SK-N-SH (cell line): ENCODE measurements around the gene PSENEN. TPM values are rescaled to one million over a fixed set of nuclear protein-coding genes. Genes with fewer than 3 reads are reported as not detected.

ENCODE experiments used
- CTCF ChIA-PET: fragments of 300-600, 350-600 bp; formaldehyde crosslinking; extraction: SDS; loops from one replicate; lab custom pipeline; 2021; lab: Yijun Ruan, JAX
- POLR2A ChIA-PET: fragments of 350-600 bp; sonication (Branson Sonifier 250); formaldehyde crosslinking; extraction: SDS; loops from one replicate; lab custom pipeline; 2020; ENCODE audit warnings: antibody characterized with exemption, inconsistent platforms; lab: Yijun Ruan, JAX
- DNase-seq: peaks from one replicate; pipeline ENCODE4 v3.0.0; 2012
- H2AFZ ChIP-seq: fragments of 200-600 bp; sonication (generic); 2 replicates; pipeline ENCODE4 v1.8.1; 2016; ENCODE audit warnings: antibody characterized with exemption, mild to moderate bottlenecking, low read depth
- H3F3A ChIP-seq: fragments of 200-600 bp; sonication (generic); replicated peaks from 2 replicates; pipeline ENCODE3; 2016; ENCODE audit warnings: antibody characterized with exemption, mild to moderate bottlenecking; ENCODE audit not compliant: insufficient read depth
- H3K27ac ChIP-seq, 2 experiments: fragments of 200-500 bp in 1 of 2; fragments of 200-600 bp in 1 of 2; sonication (Bioruptor generic) in 1 of 2; sonication (generic), shearing (Covaris generic) in 1 of 2; 2 replicates each; pipeline versions ENCODE4 v1.5.1 to v1.6.1; 2014 to 2016; ENCODE audit warnings: low read depth in 2 of 2, inconsistent platforms in 1 of 2, low read length in 1 of 2, mild to moderate bottlenecking in 1 of 2, mixed read lengths in 1 of 2
- H3K27me3 ChIP-seq: fragments of 200-600 bp; sonication (generic), shearing (Covaris generic); 2 replicates; pipeline ENCODE4 v1.6.1; 2016; ENCODE audit warnings: mixed run types; ENCODE audit not compliant: insufficient read depth
- H3K36me3 ChIP-seq, 2 experiments: fragments of 200-500 bp in 1 of 2; fragments of 200-600 bp in 1 of 2; sonication (Bioruptor generic) in 1 of 2; sonication (generic) in 1 of 2; replicated peaks in 1 of 2; 2 replicates each; pipeline versions ENCODE3 to v1.5.1; 2014 to 2016; ENCODE audit warnings: low read length in 1 of 2, mild to moderate bottlenecking in 1 of 2; ENCODE audit not compliant: insufficient read depth in 2 of 2, control insufficient read depth in 1 of 2
- H3K4me1 ChIP-seq, 2 experiments: fragments of 200-500 bp in 1 of 2; fragments of 200-600 bp in 1 of 2; sonication (Bioruptor generic) in 1 of 2; sonication (generic), shearing (Covaris generic) in 1 of 2; 2 replicates each; pipeline versions ENCODE4 v1.5.1 to v1.6.1; 2014 to 2016; ENCODE audit warnings: low read depth in 1 of 2, low read length in 1 of 2, mixed run types in 1 of 2; ENCODE audit not compliant: insufficient read depth in 2 of 2, control insufficient read depth in 1 of 2
- H3K4me2 ChIP-seq: fragments of 200-600 bp; sonication (generic), shearing (Covaris generic); 2 replicates; pipeline ENCODE4 v1.6.1; 2017; ENCODE audit warnings: mixed run types
- H3K4me3 ChIP-seq, 2 experiments: fragments of 200-500 bp in 1 of 2; fragments of 200-600 bp in 1 of 2; sonication (Bioruptor generic) in 1 of 2; sonication (generic), shearing (Covaris generic) in 1 of 2; 2 replicates each; pipeline versions ENCODE4 v1.5.1 to v1.8.1; 2014 to 2016; ENCODE audit warnings: low read depth in 2 of 2, inconsistent platforms in 1 of 2, low read length in 1 of 2, mild to moderate bottlenecking in 1 of 2, mixed read lengths in 1 of 2, moderate library complexity in 1 of 2
- H3K79me2 ChIP-seq: fragments of 200-600 bp; sonication (generic); 2 replicates; pipeline ENCODE4 v1.8.1; 2017; ENCODE audit warnings: mild to moderate bottlenecking; ENCODE audit not compliant: insufficient read depth
- H3K9ac ChIP-seq: fragments of 200-600 bp; sonication (generic); 2 replicates; pipeline ENCODE4 v1.6.1; 2017; ENCODE audit warnings: mixed run types
- H3K9me2 ChIP-seq: fragments of 200-600 bp; sonication (generic); 2 replicates; pipeline ENCODE4 v1.6.1; 2017; ENCODE audit warnings: mixed run types
- H3K9me3 ChIP-seq: fragments of 200-600 bp; sonication (generic); 2 replicates; pipeline ENCODE4 v1.6.1; 2017; ENCODE audit warnings: mixed run types, mild to moderate bottlenecking, moderate library complexity
- H4K20me1 ChIP-seq: fragments of 200-600 bp; sonication (generic); 2 replicates; pipeline ENCODE4 v1.6.1; 2017; ENCODE audit warnings: mild to moderate bottlenecking, mixed run types; ENCODE audit not compliant: insufficient read depth
- EP300 ChIP-seq, 2 experiments: IDR thresholded peaks; 2 replicates each; pipeline versions ENCODE4 v1.4.0 to v1.6.1; 2012; ENCODE audit warnings: borderline replicate concordance in 1 of 2, low read depth in 1 of 2, low read length in 1 of 2
- FOXJ3 ChIP-seq: sonication (generic); formaldehyde crosslinking; IDR thresholded peaks from 2 replicates; pipeline ENCODE4 v1.5.1; 2020; ENCODE audit warnings: mild to moderate bottlenecking, missing genetic modification reagents
- GABPA ChIP-seq: IDR thresholded peaks from 2 replicates; pipeline ENCODE4 v1.4.0; 2012; ENCODE audit warnings: low read depth, mild to moderate bottlenecking
- IRF3 ChIP-seq: fragments of 150-350 bp; IDR thresholded peaks from 2 replicates; pipeline ENCODE4 v1.6.1; 2016; ENCODE audit warnings: mild to moderate bottlenecking, low read depth, low read length
- MEF2A ChIP-seq: IDR thresholded peaks from 2 replicates; pipeline ENCODE4 v1.4.0; 2012; ENCODE audit warnings: low read depth, borderline replicate concordance
- NFIC ChIP-seq: IDR thresholded peaks from 2 replicates; pipeline ENCODE4 v1.4.0; 2012; ENCODE audit warnings: borderline replicate concordance
- POLR2AphosphoS5 ChIP-seq: IDR thresholded peaks from 2 replicates; pipeline ENCODE4 v1.6.1; 2012; ENCODE audit warnings: low read depth, low read length
- RAD21 ChIP-seq: IDR thresholded peaks from 2 replicates; pipeline ENCODE4 v1.6.1; 2012; ENCODE audit warnings: mild to moderate bottlenecking, low read length
- REST ChIP-seq: IDR thresholded peaks from 2 replicates; pipeline ENCODE4 v1.6.1; 2012; ENCODE audit warnings: mild to moderate bottlenecking, low read depth, low read length, moderate library complexity
- RFX5 ChIP-seq: IDR thresholded peaks from 2 replicates; pipeline ENCODE4 v1.6.1; 2012; ENCODE audit warnings: mild to moderate bottlenecking, improper control_type of control experiment, low read length
- SMC3 ChIP-seq: IDR thresholded peaks from 2 replicates; pipeline ENCODE4 v1.6.1; 2012; ENCODE audit warnings: low read depth, low read length, improper control_type of control experiment
- USF1 ChIP-seq: IDR thresholded peaks from 2 replicates; pipeline ENCODE4 v1.4.0; 2012; ENCODE audit warnings: low read depth, borderline replicate concordance
- USF2 ChIP-seq: fragments of 150-350 bp; IDR thresholded peaks from 2 replicates; pipeline ENCODE4 v1.6.1; 2017; ENCODE audit warnings: antibody characterized with exemption, low read length, low read depth, borderline replicate concordance
- YY1 ChIP-seq: IDR thresholded peaks from 2 replicates; pipeline ENCODE4 v1.4.0; 2012; ENCODE audit warnings: low read depth, mild to moderate bottlenecking
- WGBS: methylation state at CpG from one replicate; pipeline ENCODE4 v1.1.6; 2017; ENCODE audit warnings: low lambda C conversion rate; 5-methylcytosine and 5-hydroxymethylcytosine counted together
- polyA plus RNA-seq, 3 experiments: library from polyadenylated mRNA; depleted of rRNA; stranded (reverse); fragments of >200 nt; gene quantifications; 2 replicates each; pipeline ENCODE4 v1.2.3, GENCODE V29; 2012

PSENEN gene
- polyA plus RNA-seq, 1 of the 3 experiments (the other 2 are of a cell fraction), result 99.2 TPM

GRCh38 chr19:35714601-35715354 lies 30.7 kb upstream of the PSENEN start:
- peaks cover 1 to 4% of the 10 kb centered on the region in 2 experiments for H3K36me3 ChIP-seq
- peaks cover 5 to 24% of the 10 kb centered on the region in 2 experiments; a peak in 3 of 4 replicates for H3K4me1 ChIP-seq
- CTCF ChIA-PET, result interaction anchor here (1.0 to 2.6 kb wide), 5 partner anchors 15 to 22 kb away, joined by 3 to 14 read pairs (median 7); no protein-coding TSS in a partner anchor
- no peaks in the 10 kb centered on the region for H3K9me3 ChIP-seq
- no peaks in the 10 kb centered on the region for H3K27me3 ChIP-seq
- no peak for DNase-seq
- no peak overlapping the region for H3K4me3 ChIP-seq
- peaks cover 17% of the 10 kb centered on the region for H3K79me2 ChIP-seq
- 90% methylated on average over 10 of the region's 14 CpGs for WGBS
- H3K27ac ChIP-seq, result no peak overlapping the region
- H3K4me2 ChIP-seq, result no peak overlapping the region
- TF ChIP-seq MEF2A, result no peak
- TF ChIP-seq IRF3, result no peak
- no peak for TF ChIP-seq RFX5
- no peak for TF ChIP-seq USF1
- no peak for TF ChIP-seq NFIC
- TF ChIP-seq GABPA, result no peak
- no peak for TF ChIP-seq SMC3
- TF ChIP-seq USF2, result no peak
- TF ChIP-seq REST, result no peak
- no peak for TF ChIP-seq POLR2AphosphoS5
- no peak for TF ChIP-seq YY1
- no peak for TF ChIP-seq RAD21
- TF ChIP-seq EP300 (IDR thresholded peaks at IDR 0.05; ENCODE audit: borderline replicate concordance in 1 of 2, low read depth in 1 of 2, low read length in 1 of 2), result no peak
- no peak for TF ChIP-seq FOXJ3 (CRISPR knock-in tag)
- TF ChIP-seq, all 33 proteins: peak for 0
- no peaks in the 10 kb centered on the region for H3K9me2 ChIP-seq
- peaks cover 6% of the 10 kb centered on the region for H3F3A ChIP-seq
- H4K20me1 ChIP-seq, result peaks cover 13% of the 10 kb centered on the region
- no peak overlapping the region for H2AFZ ChIP-seq
- POLR2A ChIA-PET, result interaction anchor here (1.4 kb wide), 1 partner anchor 12 kb away, joined by 5 read pairs; no protein-coding TSS in a partner anchor
- no peak overlapping the region for H3K9ac ChIP-seq
